ENCODE measurements around the gene SHANK2. TPM values are rescaled to one million over a fixed set of nuclear protein-coding genes. Genes with fewer than 3 reads are reported as not detected.

SHANK2 gene
- total RNA-seq, 1 donor from 2014 or later, result 11.0 TPM

- no peak for DNase-seq (ENCODE audit: extremely low spot score in 2 of 2)
- TF ChIP-seq POLR2AphosphoS5 (IDR thresholded peaks at IDR 0.05; ENCODE audit: insufficient read depth in 1 of 2, low read depth in 1 of 2), result no peak
- TF ChIP-seq POLR2A (IDR thresholded peaks at IDR 0.05), result no peak
- TF ChIP-seq, protein P1, sequence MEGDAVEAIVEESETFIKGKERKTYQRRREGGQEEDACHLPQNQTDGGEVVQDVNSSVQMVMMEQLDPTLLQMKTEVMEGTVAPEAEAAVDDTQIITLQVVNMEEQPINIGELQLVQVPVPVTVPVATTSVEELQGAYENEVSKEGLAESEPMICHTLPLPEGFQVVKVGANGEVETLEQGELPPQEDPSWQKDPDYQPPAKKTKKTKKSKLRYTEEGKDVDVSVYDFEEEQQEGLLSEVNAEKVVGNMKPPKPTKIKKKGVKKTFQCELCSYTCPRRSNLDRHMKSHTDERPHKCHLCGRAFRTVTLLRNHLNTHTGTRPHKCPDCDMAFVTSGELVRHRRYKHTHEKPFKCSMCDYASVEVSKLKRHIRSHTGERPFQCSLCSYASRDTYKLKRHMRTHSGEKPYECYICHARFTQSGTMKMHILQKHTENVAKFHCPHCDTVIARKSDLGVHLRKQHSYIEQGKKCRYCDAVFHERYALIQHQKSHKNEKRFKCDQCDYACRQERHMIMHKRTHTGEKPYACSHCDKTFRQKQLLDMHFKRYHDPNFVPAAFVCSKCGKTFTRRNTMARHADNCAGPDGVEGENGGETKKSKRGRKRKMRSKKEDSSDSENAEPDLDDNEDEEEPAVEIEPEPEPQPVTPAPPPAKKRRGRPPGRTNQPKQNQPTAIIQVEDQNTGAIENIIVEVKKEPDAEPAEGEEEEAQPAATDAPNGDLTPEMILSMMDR (IDR thresholded peaks at IDR 0.05), result no peak
- intact Hi-C loops (cut with DNase I), result no loop called here
- peaks cover 1% of the 10 kb centered on the region for H3K9me3 ChIP-seq
- no peak overlapping the region for H3K27ac ChIP-seq
- H3K36me3 ChIP-seq, result no peaks in the 10 kb centered on the region
- no peaks in the 10 kb centered on the region for H3K27me3 ChIP-seq
- no peak overlapping the region for H3K4me3 ChIP-seq
- no peaks in the 10 kb centered on the region for H3K4me1 ChIP-seq
Measured at GRCh38 chr11:71232364-71232763, 20.0 kb downstream of the SHANK2 start.

DNA sequence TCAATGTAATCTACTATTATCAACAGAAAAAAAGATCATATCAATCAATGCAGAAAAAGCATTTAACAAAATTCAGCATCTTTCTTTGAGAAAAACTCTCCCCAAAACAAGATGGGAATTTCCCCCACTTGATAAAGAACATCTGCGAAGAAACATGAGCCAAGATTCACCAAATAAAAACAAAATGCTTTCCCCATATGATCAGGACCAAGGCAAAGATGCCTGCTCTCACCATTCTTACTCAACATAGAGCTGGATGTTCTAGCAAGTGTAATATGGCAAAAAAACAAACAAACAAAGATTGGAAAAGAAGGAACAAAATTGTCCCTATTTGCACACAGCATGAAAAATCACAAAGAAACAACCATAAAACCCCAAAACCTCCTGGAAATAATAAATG, 23.4 kb downstream of the SHANK2 start:
- intact Hi-C loops (cut with DNase I), result no loop called here
- Histone ChIP-seq H3K27ac (no peak overlapping the region), H3K27me3 (no peaks in the 10 kb centered on the region), H3K4me1 (no peaks in the 10 kb centered on the region), H3K9me3 (peaks cover 7% of the 10 kb centered on the region), H3K4me3 (no peak overlapping the region), H3K36me3 (no peaks in the 10 kb centered on the region)
- TF ChIP-seq POLR2AphosphoS5 (IDR thresholded peaks at IDR 0.05; ENCODE audit: insufficient read depth in 1 of 2, low read depth in 1 of 2) (no peak), POLR2A (IDR thresholded peaks at IDR 0.05) (no peak)
- TF ChIP-seq, protein P1 (IDR thresholded peaks at IDR 0.05), result no peak
- no peak for DNase-seq (ENCODE audit: extremely low spot score in 2 of 2)

DNA sequence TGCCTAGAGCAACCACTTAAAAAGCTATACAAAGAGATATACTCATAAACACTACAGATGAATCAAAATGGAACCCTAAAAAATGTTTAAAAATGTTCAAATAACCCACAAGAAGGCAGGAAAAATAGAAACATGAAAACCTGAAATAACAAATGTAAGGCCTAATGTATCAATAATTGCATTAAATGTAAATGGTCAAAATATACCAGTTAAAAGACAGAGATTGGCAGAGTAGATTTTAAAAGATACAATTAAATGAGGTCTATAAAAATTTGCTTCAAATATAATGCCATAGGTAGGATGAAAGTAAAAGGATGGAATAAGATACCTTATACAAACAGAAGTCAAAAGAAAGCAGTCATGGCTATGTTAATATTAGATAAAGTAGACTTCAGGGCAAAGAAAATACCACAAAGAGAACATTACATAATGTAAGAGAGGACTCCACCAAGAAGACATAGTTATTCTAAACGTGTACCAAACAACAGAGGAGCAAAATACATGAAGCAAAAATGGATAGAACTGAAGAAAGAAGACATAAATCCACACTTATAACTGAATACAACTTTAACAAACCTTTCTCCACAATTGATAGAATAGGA, 25.2 kb downstream of the SHANK2 start:
- Histone ChIP-seq H3K4me3 (no peak overlapping the region), H3K36me3 (no peaks in the 10 kb centered on the region), H3K4me1 (no peaks in the 10 kb centered on the region), H3K9me3 (peaks cover 7% of the 10 kb centered on the region), H3K27me3 (no peaks in the 10 kb centered on the region), H3K27ac (no peak overlapping the region)
- DNase-seq (ENCODE audit: extremely low spot score in 2 of 2), result no peak
- TF ChIP-seq, protein P1 (IDR thresholded peaks at IDR 0.05), result no peak
- no peak for TF ChIP-seq POLR2A (IDR thresholded peaks at IDR 0.05)
- no peak for TF ChIP-seq POLR2AphosphoS5 (IDR thresholded peaks at IDR 0.05; ENCODE audit: insufficient read depth in 1 of 2, low read depth in 1 of 2)
- intact Hi-C loops (cut with DNase I), result no loop called here

DNA sequence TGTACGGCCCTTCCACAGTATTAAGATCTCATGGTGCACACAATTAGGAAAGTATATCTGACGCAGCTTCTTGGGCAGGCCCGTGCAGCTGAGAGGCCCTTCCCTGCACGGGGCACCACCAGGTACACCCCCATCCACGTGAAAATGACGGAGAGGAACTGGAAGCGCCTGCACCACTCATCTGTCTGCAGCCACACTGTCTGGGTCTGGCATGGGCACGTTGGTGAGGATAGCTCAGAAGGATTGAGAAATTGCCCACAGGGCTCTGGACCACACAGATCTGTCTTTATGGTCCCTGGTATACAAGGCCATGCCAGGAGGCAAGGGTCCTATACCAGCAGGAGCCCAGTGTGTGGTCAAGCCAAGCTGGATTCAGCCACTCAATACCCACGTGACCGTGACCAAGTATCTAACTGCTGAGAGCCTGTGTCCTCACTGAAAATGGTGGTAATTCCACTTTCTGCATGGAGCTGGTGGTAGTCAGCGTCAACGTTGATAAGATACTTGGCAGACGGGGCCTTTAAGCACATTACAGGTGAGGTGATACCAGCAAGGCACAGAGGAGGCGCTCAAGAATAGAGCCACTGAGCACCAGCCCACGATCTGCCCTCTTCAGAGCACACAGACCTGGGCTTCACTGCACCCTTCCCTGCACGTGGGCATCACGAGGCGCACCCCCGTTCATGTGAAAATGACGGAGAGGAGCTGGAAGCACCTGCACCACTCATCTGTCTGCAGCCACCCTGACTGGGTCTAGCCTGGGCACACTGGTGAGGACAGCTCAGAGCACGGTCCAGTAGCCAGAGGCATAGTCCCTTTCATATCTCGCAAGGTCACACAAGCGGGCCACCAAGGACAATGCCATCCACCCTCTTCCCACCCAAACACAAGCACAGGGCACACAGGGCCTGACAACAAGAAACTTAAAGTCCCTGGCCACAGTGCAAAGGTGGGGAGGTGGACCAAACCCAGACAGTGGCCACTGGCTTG, 28.4 kb downstream of the SHANK2 start:
- TF ChIP-seq POLR2AphosphoS5 (IDR thresholded peaks at IDR 0.05; ENCODE audit: insufficient read depth in 1 of 2, low read depth in 1 of 2), result no peak
- TF ChIP-seq POLR2A (IDR thresholded peaks at IDR 0.05), result no peak
- TF ChIP-seq, protein P1 (IDR thresholded peaks at IDR 0.05), result no peak
- Histone ChIP-seq H3K9me3 (peaks cover 7% of the 10 kb centered on the region), H3K27ac (no peak overlapping the region), H3K4me3 (no peak overlapping the region), H3K27me3 (no peaks in the 10 kb centered on the region), H3K4me1 (no peaks in the 10 kb centered on the region), H3K36me3 (no peaks in the 10 kb centered on the region)
- no peak for DNase-seq (ENCODE audit: extremely low spot score in 2 of 2)
- intact Hi-C loops (cut with DNase I), result no loop called here

GRCh38 chr11:71223081-71223405, 29.3 kb downstream of the SHANK2 start:
- Histone ChIP-seq H3K4me3 (no peak overlapping the region), H3K27ac (no peak overlapping the region), H3K27me3 (no peaks in the 10 kb centered on the region), H3K4me1 (no peaks in the 10 kb centered on the region), H3K36me3 (no peaks in the 10 kb centered on the region), H3K9me3 (peaks cover 7% of the 10 kb centered on the region)
- no peak for DNase-seq (ENCODE audit: extremely low spot score in 2 of 2)
- TF ChIP-seq POLR2AphosphoS5 (IDR thresholded peaks at IDR 0.05; ENCODE audit: insufficient read depth in 1 of 2, low read depth in 1 of 2) (no peak), POLR2A (IDR thresholded peaks at IDR 0.05) (no peak)
- TF ChIP-seq, protein P1 (IDR thresholded peaks at IDR 0.05), result no peak
- intact Hi-C loops (cut with DNase I), result no loop called here
